Measurements from ENCODE around the gene RFC5. TPM values are rescaled to one million over a fixed set of nuclear protein-coding genes. Genes with fewer than 3 reads are reported as not detected.

Gene RFC5
- total and polyA plus RNA-seq, 10 of the 15 experiments (the other 5 are each of a cell fraction or from before 2014, with no cell fraction given): 30.9 to 73.3 (median 53.5) TPM

- TF ChIP-seq ZNF592 (IDR thresholded peaks at IDR 0.05) (no peak), ZZZ3 (IDR thresholded peaks at IDR 0.05; ENCODE audit: control insufficient read depth, insufficient read length, low read depth) (no peak), ZSCAN29 (IDR thresholded peaks at IDR 0.05) (no peak), ESRRA (IDR thresholded peaks at IDR 0.05; ENCODE audit: low read length) (no peak), BRCA1 (IDR thresholded peaks at IDR 0.05; ENCODE audit: low read depth, low read length) (no peak), POLR2AphosphoS5 (IDR thresholded peaks at IDR 0.05; ENCODE audit: low read length) (no peak), PML (IDR thresholded peaks at IDR 0.05; ENCODE audit: low read length) (peak; percentile 15; the same call in 1 of the 2 replicates), ZNF622 (IDR thresholded peaks at IDR 0.05) (no peak), NFIC (IDR thresholded peaks at IDR 0.05; ENCODE audit: low read depth, low read length) (no peak), KDM1A (IDR thresholded peaks at IDR 0.05; ENCODE audit: borderline replicate concordance) (no peak), E4F1 (IDR thresholded peaks at IDR 0.05; ENCODE audit: borderline replicate concordance, partially characterized antibody) (no peak), ELK1 (IDR thresholded peaks at IDR 0.05; ENCODE audit: low read depth, low read length) (no peak; the same call in 1 of the 2 replicates), CBX5 (IDR thresholded peaks at IDR 0.05; ENCODE audit: low read depth) (no peak), NRF1 (conservative IDR thresholded peaks at IDR 0.05; ENCODE audit: low read depth, low read length) (no peak), MYB (IDR thresholded peaks at IDR 0.05; ENCODE audit: borderline replicate concordance, low read depth, low read length) (no peak)
- TF ChIP-seq, protein P1, sequence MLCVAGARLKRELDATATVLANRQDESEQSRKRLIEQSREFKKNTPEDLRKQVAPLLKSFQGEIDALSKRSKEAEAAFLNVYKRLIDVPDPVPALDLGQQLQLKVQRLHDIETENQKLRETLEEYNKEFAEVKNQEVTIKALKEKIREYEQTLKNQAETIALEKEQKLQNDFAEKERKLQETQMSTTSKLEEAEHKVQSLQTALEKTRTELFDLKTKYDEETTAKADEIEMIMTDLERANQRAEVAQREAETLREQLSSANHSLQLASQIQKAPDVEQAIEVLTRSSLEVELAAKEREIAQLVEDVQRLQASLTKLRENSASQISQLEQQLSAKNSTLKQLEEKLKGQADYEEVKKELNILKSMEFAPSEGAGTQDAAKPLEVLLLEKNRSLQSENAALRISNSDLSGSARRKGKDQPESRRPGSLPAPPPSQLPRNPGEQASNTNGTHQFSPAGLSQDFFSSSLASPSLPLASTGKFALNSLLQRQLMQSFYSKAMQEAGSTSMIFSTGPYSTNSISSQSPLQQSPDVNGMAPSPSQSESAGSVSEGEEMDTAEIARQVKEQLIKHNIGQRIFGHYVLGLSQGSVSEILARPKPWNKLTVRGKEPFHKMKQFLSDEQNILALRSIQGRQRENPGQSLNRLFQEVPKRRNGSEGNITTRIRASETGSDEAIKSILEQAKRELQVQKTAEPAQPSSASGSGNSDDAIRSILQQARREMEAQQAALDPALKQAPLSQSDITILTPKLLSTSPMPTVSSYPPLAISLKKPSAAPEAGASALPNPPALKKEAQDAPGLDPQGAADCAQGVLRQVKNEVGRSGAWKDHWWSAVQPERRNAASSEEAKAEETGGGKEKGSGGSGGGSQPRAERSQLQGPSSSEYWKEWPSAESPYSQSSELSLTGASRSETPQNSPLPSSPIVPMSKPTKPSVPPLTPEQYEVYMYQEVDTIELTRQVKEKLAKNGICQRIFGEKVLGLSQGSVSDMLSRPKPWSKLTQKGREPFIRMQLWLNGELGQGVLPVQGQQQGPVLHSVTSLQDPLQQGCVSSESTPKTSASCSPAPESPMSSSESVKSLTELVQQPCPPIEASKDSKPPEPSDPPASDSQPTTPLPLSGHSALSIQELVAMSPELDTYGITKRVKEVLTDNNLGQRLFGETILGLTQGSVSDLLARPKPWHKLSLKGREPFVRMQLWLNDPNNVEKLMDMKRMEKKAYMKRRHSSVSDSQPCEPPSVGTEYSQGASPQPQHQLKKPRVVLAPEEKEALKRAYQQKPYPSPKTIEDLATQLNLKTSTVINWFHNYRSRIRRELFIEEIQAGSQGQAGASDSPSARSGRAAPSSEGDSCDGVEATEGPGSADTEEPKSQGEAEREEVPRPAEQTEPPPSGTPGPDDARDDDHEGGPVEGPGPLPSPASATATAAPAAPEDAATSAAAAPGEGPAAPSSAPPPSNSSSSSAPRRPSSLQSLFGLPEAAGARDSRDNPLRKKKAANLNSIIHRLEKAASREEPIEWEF (IDR thresholded peaks at IDR 0.05; ENCODE audit: insufficient replicate concordance, low read depth, low read length): no peak
These were observed 44.7 kb downstream of the RFC5 start, which contains the start of gene WSB2 (continued) for GRCh38 chr12:118061011-118061872.

Data from GM12878 (cell line).